Mesenchymal stem cell (in vitro differentiated cells and primary cell): ENCODE measurements around the gene PPP4R3A.
"Not testable (repeated sequence)": the region's sequence is repeated elsewhere in the genome, so short reads cannot be mapped to it uniquely, and the experiment has no call there.

ENCODE experiments used
- DNase-seq: peaks from one replicate; pipeline ENCODE4 v3.0.0-alpha.2; 2013
- H2AFZ ChIP-seq: one replicate; pipeline ENCODE4 v1.6.1; 2013; ENCODE audit warnings: low read depth, mild to moderate bottlenecking, control low read depth, inconsistent platforms, low read length, moderate library complexity
- H2AK5ac ChIP-seq: 2 replicates; pipeline ENCODE4 v1.6.1; 2013; ENCODE audit warnings: low read length, moderate library complexity, mild to moderate bottlenecking, inconsistent platforms; ENCODE audit not compliant: severe bottlenecking
- H2BK120ac ChIP-seq: one replicate; pipeline ENCODE4 v1.6.1; 2013; ENCODE audit warnings: low read depth, mild to moderate bottlenecking, inconsistent platforms, low read length, moderate library complexity
- H2BK12ac ChIP-seq, 2 experiments: one replicate each; pipeline ENCODE4 v1.6.1; 2013; ENCODE audit warnings: inconsistent platforms in 2 of 2, low read length in 2 of 2, mild to moderate bottlenecking in 2 of 2, moderate library complexity in 2 of 2, control low read depth in 1 of 2
- H2BK15ac ChIP-seq: one replicate; pipeline ENCODE4 v1.6.1; 2013; ENCODE audit warnings: mild to moderate bottlenecking, low read depth, inconsistent platforms; ENCODE audit not compliant: poor library complexity, severe bottlenecking
- H2BK5ac ChIP-seq: 2 replicates; pipeline ENCODE4 v1.6.1; 2013; ENCODE audit warnings: low read depth, mild to moderate bottlenecking, low read length, control low read depth, inconsistent platforms; ENCODE audit not compliant: poor library complexity, severe bottlenecking
- H3K14ac ChIP-seq, 2 experiments: one replicate each; pipeline ENCODE4 v1.6.1; 2013; ENCODE audit warnings: inconsistent platforms in 2 of 2, low read length in 2 of 2, control low read depth in 1 of 2, mild to moderate bottlenecking in 1 of 2, moderate library complexity in 1 of 2
- H3K18ac ChIP-seq, 2 experiments: one replicate each; pipeline ENCODE4 v1.6.1; 2013; ENCODE audit warnings: inconsistent platforms in 2 of 2, low read length in 2 of 2, control low read depth in 1 of 2, low read depth in 1 of 2, mild to moderate bottlenecking in 1 of 2
- H3K23ac ChIP-seq, 2 experiments: one replicate each; pipeline ENCODE4 v1.6.1; 2013; ENCODE audit warnings: inconsistent platforms in 2 of 2, low read length in 2 of 2, mild to moderate bottlenecking in 2 of 2, moderate library complexity in 2 of 2, control low read depth in 1 of 2
- H3K27ac ChIP-seq: 2 replicates; pipeline ENCODE4 v1.5.1; 2013; ENCODE audit warnings: mild to moderate bottlenecking, moderate library complexity, low read length, control low read depth, inconsistent platforms; ENCODE audit not compliant: poor library complexity, severe bottlenecking
- H3K27me3 ChIP-seq, 2 experiments: 2 replicates each; pipeline versions ENCODE4 v1.6.1 to v1.7.0; 2013; ENCODE audit warnings: low read length in 2 of 2, mild to moderate bottlenecking in 2 of 2, moderate library complexity in 2 of 2, control low read depth in 1 of 2, inconsistent platforms in 1 of 2; ENCODE audit not compliant: control insufficient read depth in 1 of 2, insufficient read depth in 1 of 2
- H3K36me3 ChIP-seq, 2 experiments: 2 replicates each; pipeline versions ENCODE4 v1.6.1 to v1.7.0; 2013; ENCODE audit warnings: low read length in 2 of 2, control low read depth in 1 of 2, inconsistent platforms in 1 of 2, low read depth in 1 of 2, mild to moderate bottlenecking in 1 of 2; ENCODE audit not compliant: insufficient read depth in 2 of 2, control insufficient read depth in 1 of 2
- H3K4ac ChIP-seq, 2 experiments: one replicate each; pipeline ENCODE4 v1.6.1; 2013; ENCODE audit warnings: inconsistent platforms in 2 of 2, low read length in 2 of 2, mild to moderate bottlenecking in 2 of 2, moderate library complexity in 2 of 2, control low read depth in 1 of 2, low read depth in 1 of 2
- H3K4me1 ChIP-seq: 2 replicates; pipeline ENCODE4 v1.6.1; 2013; ENCODE audit warnings: low read depth, low read length, control low read depth; ENCODE audit not compliant: control insufficient read depth, insufficient read depth
- H3K4me2 ChIP-seq: 2 replicates; pipeline ENCODE4 v1.6.1; 2013; ENCODE audit warnings: low read length, mild to moderate bottlenecking, inconsistent platforms; ENCODE audit not compliant: poor library complexity, severe bottlenecking
- H3K4me3 ChIP-seq, 2 experiments: 2 replicates each; pipeline versions ENCODE4 v1.5.1 to v1.7.0; 2013; ENCODE audit warnings: low read length in 2 of 2, mild to moderate bottlenecking in 2 of 2, control low read depth in 1 of 2, low read depth in 1 of 2; ENCODE audit not compliant: insufficient read depth in 1 of 2
- H3K79me1 ChIP-seq: replicated peaks from 2 replicates; pipeline ENCODE4 v1.6.1; 2013; ENCODE audit warnings: mild to moderate bottlenecking, control low read depth, low read length, inconsistent platforms; ENCODE audit not compliant: poor library complexity, severe bottlenecking
- H3K9ac ChIP-seq: 2 replicates; pipeline ENCODE4 v1.7.0; 2013; ENCODE audit warnings: mild to moderate bottlenecking, low read length, moderate library complexity
- H3K9me3 ChIP-seq: 2 replicates; pipeline ENCODE4 v1.7.0; 2013; ENCODE audit warnings: mild to moderate bottlenecking, low read length; ENCODE audit not compliant: control insufficient read depth
- H4K8ac ChIP-seq: one replicate; pipeline ENCODE4 v1.6.1; 2013; ENCODE audit warnings: inconsistent platforms, mild to moderate bottlenecking, low read length, moderate library complexity
- H4K91ac ChIP-seq: one replicate; pipeline ENCODE4 v1.6.1; 2013; ENCODE audit warnings: mild to moderate bottlenecking, low read length, inconsistent platforms
- WGBS: methylation state at CpG from one replicate; pipeline ENCODE4 v1.1.7; 2013; ENCODE audit warnings: mixed read lengths; 5-methylcytosine and 5-hydroxymethylcytosine counted together

The PPP4R3A gene

DNA sequence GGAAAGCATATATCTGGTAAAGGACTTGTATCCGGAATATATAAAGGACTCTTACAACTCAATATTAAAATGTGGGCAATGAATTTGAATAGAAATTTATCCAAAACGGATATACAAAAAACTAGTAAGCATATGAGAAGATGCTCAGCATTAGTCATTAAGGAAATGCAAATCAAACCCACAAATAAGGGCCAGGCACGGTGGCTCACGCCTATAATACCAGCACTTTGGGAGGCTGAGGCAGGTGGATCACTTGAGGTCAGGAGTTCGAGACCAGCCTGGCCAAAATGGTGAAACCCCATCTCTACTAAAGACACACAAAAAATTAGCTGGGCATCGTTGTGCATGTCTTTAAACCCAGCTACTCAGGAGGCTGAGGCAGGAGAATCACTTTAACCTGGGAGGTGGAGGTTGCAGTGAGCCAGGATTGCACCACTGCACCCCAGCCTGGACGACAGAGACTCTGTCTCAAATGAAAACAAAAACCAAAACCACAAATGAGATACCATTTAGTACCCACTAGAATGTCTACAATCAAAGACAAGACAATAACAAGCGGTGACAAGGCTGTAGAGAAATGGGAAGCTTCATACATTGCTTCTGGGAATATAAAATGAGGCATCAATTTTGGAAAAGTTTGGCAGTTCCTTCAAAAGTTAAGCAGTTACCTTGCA lies 15.6 kb downstream of the PPP4R3A start:
- H4K8ac ChIP-seq, DNase-seq, H3K23ac ChIP-seq, H3K4me2 ChIP-seq, H3K4ac ChIP-seq, H3K27ac ChIP-seq, H2BK5ac ChIP-seq, H3K9me3 ChIP-seq, H2BK15ac ChIP-seq, H3K14ac ChIP-seq, H3K4me1 ChIP-seq, H2BK12ac ChIP-seq, H3K27me3 ChIP-seq, H3K79me1 ChIP-seq, H3K4me3 ChIP-seq, H2AFZ ChIP-seq, H4K91ac ChIP-seq, H2AK5ac ChIP-seq, H3K18ac ChIP-seq, H2BK120ac ChIP-seq: not testable (repeated sequence)
- Histone ChIP-seq H3K9ac (peak overlapping the region; percentile 37), H3K36me3 (peaks cover 0 to 14% of the 10 kb centered on the region in 2 experiments)
- WGBS: 99% methylated on average over 5 of the region's 8 CpGs

DNA sequence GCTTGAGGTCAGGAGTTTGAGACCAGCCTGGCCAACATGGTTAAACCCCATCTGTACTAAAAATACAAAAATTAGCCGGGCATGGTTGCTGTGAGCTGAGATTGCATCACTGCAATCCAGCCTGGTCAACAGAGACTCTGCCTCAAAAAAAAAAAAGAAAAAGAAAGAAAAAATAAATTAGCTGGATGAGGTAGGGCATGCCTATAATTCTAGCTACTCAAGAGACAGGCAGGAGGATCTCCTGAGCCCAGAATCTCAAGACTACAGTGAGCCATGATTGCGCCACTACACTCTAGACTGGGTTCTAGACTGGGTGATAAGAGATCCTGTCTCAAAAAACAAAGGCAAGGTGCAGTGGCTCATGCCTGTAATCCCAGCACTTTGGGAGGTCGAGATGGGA lies 16.9 kb downstream of the PPP4R3A start:
- peaks cover 0 to 23% of the 10 kb centered on the region in 2 experiments for H3K36me3 ChIP-seq
- H3K79me1 ChIP-seq: no peaks in the 10 kb centered on the region
- no peaks in the 10 kb centered on the region for H3K9me3 ChIP-seq
- H3K14ac ChIP-seq: no peak overlapping the region
- H3K4me3 ChIP-seq: no peak overlapping the region
- no peak overlapping the region for H2BK120ac ChIP-seq
- no peak overlapping the region for H2AK5ac ChIP-seq
- no peak overlapping the region for H4K91ac ChIP-seq
- no peak overlapping the region for H3K27ac ChIP-seq
- H2BK15ac ChIP-seq: no peak overlapping the region
- DNase-seq: no peak
- H2AFZ ChIP-seq: no peak overlapping the region
- H4K8ac ChIP-seq: no peak overlapping the region
- 100% methylated on average over 1 of the region's 3 CpGs for WGBS
- no peak overlapping the region for H2BK12ac ChIP-seq
- H3K4me1 ChIP-seq: peaks cover 7% of the 10 kb centered on the region
- no peak overlapping the region for H3K23ac ChIP-seq
- H3K9ac ChIP-seq: no peak overlapping the region
- H3K4ac ChIP-seq: no peak overlapping the region
- no peaks in the 10 kb centered on the region for H3K27me3 ChIP-seq
- no peak overlapping the region for H3K18ac ChIP-seq
- H3K4me2 ChIP-seq: no peak overlapping the region
- H2BK5ac ChIP-seq: no peak overlapping the region

DNA sequence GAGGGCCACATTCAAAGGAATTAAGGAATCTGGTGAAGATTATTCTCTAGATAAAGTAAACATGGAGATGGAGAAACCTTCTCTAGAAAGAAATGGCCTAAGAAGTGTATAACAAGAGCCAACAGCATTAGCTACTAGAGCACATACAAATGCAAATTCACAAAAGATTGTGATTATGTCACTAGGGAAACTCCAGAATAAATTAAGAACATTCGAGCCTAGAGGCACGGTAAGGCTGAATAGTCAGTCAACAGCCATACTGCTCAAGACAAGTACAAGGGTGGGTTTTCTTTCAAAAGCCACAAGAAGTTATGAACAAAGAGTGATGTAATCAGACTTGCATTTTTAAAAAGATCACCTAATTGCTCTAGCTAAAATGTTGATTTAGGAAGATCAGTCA lies 25.4 kb downstream of the PPP4R3A start:
- Histone ChIP-seq H3K27me3 (no peaks in the 10 kb centered on the region), H4K91ac (no peak overlapping the region), H3K4me1 (no peaks in the 10 kb centered on the region), H3K14ac (no peak overlapping the region), H2BK15ac (no peak overlapping the region), H3K4me2 (no peak overlapping the region), H2BK120ac (no peak overlapping the region), H3K9me3 (no peaks in the 10 kb centered on the region), H2AFZ (no peak overlapping the region), H3K27ac (no peak overlapping the region), H3K4me3 (no peak overlapping the region), H3K79me1 (peaks cover 10% of the 10 kb centered on the region), H3K23ac (no peak overlapping the region), H3K36me3 (peaks cover 20 to 82% of the 10 kb centered on the region in 2 experiments), H2AK5ac (no peak overlapping the region), H4K8ac (no peak overlapping the region), H2BK5ac (no peak overlapping the region), H3K9ac (no peak overlapping the region), H2BK12ac (no peak overlapping the region), H3K4ac (no peak overlapping the region), H3K18ac (no peak overlapping the region)
- 100% methylated on average over 2 of the region's 2 CpGs for WGBS
- DNase-seq: no peak

DNA sequence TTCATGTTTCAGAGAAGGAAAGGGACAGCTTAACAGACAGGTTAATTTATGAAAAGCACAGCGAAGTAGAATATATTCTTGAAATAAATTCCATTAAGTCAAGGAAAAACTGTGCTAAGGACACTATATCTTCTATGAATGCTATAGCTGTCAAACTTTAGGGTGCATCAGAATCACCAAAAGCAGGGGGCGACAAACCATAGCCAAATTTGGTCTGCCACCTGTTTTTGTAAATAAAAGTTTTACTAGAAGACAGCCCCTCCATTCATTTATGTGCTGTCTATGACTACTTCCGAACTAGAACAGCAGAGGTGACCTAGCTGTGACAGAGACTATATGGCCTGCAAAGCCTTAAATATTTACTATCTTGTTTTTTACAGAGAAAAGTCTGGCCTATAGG lies 25.9 kb downstream of the PPP4R3A start:
- Histone ChIP-seq H2BK15ac (no peak overlapping the region), H3K18ac (no peak overlapping the region), H3K4ac (no peak overlapping the region), H2AFZ (no peak overlapping the region), H3K27ac (no peak overlapping the region), H2AK5ac (no peak overlapping the region), H3K4me1 (no peaks in the 10 kb centered on the region), H3K27me3 (no peaks in the 10 kb centered on the region), H3K4me3 (no peak overlapping the region), H2BK5ac (no peak overlapping the region), H2BK120ac (no peak overlapping the region), H3K36me3 (peaks cover 22 to 82% of the 10 kb centered on the region in 2 experiments), H4K91ac (no peak overlapping the region), H3K4me2 (no peak overlapping the region), H3K79me1 (peaks cover 10% of the 10 kb centered on the region), H2BK12ac (no peak overlapping the region), H3K9me3 (no peaks in the 10 kb centered on the region), H4K8ac (no peak overlapping the region), H3K23ac (no peak overlapping the region), H3K9ac (no peak overlapping the region), H3K14ac (no peak overlapping the region)
- WGBS: 92% methylated on average over 3 of the region's 3 CpGs
- DNase-seq: no peak
